Measurements from ENCODE around the gene FBN1. TPM values are rescaled to one million over a fixed set of nuclear protein-coding genes. Genes with fewer than 3 reads are reported as not detected.

The FBN1 gene
- total RNA-seq, 2 donors from 2014 or later = 5.5 to 5.9 TPM

DNA sequence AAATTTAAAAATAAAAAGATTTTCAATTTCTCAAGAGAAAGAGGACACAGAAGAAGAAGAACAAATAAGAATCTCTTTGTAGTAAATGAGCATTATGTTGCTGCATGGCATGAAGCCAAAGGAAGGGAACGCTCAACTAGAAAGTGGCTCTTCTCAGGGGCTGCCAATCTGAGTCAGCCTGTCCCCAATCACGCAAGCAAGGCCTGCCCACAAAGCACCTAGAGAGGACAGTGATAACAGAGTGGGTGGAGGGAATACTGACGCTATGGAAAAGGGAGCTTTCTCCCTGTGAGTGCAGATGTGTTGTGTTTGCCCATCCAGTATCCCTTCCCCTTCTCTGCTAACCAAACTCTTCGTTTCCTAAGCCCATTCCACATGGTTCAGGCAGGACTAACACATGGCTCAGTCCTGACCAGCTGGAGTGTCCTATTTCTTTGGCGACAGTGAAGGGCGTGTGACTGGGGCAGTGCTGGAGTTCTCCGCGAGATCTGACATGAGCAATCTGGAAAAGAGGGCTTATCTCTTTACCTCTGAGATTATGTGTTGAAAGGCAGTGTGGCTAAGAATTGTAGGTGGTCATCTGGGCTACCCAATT is 14.2 kb downstream of the FBN1 start:
- H3K27me3 Mint-ChIP-seq (ENCODE audit: insufficient read depth) = no peaks in the 10 kb centered on the region
- no peak overlapping the region for H3K4me3 Mint-ChIP-seq
- H3K4me3 ChIP-seq (ENCODE audit: low read length) = no peak overlapping the region
- TF ChIP-seq, protein P1, sequence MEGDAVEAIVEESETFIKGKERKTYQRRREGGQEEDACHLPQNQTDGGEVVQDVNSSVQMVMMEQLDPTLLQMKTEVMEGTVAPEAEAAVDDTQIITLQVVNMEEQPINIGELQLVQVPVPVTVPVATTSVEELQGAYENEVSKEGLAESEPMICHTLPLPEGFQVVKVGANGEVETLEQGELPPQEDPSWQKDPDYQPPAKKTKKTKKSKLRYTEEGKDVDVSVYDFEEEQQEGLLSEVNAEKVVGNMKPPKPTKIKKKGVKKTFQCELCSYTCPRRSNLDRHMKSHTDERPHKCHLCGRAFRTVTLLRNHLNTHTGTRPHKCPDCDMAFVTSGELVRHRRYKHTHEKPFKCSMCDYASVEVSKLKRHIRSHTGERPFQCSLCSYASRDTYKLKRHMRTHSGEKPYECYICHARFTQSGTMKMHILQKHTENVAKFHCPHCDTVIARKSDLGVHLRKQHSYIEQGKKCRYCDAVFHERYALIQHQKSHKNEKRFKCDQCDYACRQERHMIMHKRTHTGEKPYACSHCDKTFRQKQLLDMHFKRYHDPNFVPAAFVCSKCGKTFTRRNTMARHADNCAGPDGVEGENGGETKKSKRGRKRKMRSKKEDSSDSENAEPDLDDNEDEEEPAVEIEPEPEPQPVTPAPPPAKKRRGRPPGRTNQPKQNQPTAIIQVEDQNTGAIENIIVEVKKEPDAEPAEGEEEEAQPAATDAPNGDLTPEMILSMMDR (conservative IDR thresholded peaks at IDR 0.05) = no peak
- peak; percentile 53 for DNase-seq
- H3K27me3 ChIP-seq (ENCODE audit: control insufficient read depth, insufficient read depth, low read length, poor library complexity, severe bottlenecking) = no peaks in the 10 kb centered on the region
- no peaks in the 10 kb centered on the region for H3K4me1 ChIP-seq (ENCODE audit: control insufficient read depth, insufficient read depth, low read length)
- H3K9ac ChIP-seq (ENCODE audit: extremely low read depth, low read length, poor library complexity, severe bottlenecking) = no peak overlapping the region
- H3K9me3 Mint-ChIP-seq = no peaks in the 10 kb centered on the region
- H3K36me3 ChIP-seq (ENCODE audit: control insufficient read depth, insufficient read depth, low read length) = no peaks in the 10 kb centered on the region
- no peak overlapping the region for H3K27ac Mint-ChIP-seq
- 83 to 85% methylated on average over 3 to 8 of the region's 8 CpGs for WGBS, 2 experiments (ENCODE audit: insufficient coverage in 1 of 2, insufficient read length in 1 of 2)
- H3K27ac ChIP-seq (ENCODE audit: low read depth, low read length) = no peak overlapping the region
- no peaks in the 10 kb centered on the region for H3K36me3 Mint-ChIP-seq (ENCODE audit: low read depth)
- no peaks in the 10 kb centered on the region for H3K9me3 ChIP-seq (ENCODE audit: control insufficient read depth, low read length)
- peaks cover 5% of the 10 kb centered on the region for H3K4me1 Mint-ChIP-seq

DNA sequence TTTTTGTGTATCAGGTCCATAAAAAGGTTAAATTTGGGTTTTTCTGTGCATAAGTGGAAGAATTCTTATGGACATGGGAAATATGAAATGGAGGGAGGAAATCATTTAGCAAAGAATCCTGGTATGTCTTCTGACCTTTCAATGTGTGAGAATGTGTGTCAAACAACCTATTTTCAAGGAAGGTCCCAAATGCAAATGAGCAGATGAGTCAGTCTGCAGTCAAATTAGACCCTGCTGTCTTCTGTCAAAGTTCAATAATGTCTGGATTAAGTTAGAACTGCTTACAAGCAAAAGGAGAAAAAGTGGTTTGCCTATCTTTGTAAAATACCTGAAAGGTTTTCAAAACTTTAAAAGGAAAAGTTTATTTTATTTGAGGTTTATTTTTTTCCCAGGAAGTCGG is 15.3 kb downstream of the FBN1 start:
- WGBS, 2 experiments (ENCODE audit: insufficient coverage in 1 of 2, insufficient read length in 1 of 2) = 78% methylated on average over 1 of the region's 1 CpG; no CpG with 5 or more reads in 1 of the 2 experiments
- H3K36me3 ChIP-seq (ENCODE audit: control insufficient read depth, insufficient read depth, low read length) = no peaks in the 10 kb centered on the region

DNA sequence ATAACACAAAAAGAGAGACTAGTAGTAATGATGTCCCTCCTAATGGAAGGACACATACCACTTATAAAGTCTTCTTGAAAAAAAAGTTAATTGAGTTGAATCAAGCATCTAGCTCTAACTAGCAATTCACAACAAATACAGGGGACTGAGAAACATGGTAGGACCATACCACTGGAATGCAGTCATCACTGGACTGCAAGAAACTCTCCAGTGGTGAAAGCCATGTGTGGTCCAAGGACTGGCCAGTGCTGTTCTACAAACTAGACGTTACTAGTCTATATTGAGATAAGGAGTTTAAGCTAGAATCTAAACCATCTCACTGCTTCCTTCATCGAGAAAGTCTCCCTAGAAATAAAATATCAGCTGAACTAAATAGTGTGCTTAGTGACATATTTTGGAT is 16.7 kb downstream of the FBN1 start:
- 100% methylated on average over 1 to 2 of the region's 2 CpGs for WGBS, 2 experiments (ENCODE audit: insufficient coverage in 1 of 2, insufficient read length in 1 of 2)

More for the DNA sequence above, 15.3 kb downstream of the FBN1 start:
- no peaks in the 10 kb centered on the region for H3K4me1 ChIP-seq (ENCODE audit: control insufficient read depth, insufficient read depth, low read length)
- no peak overlapping the region for H3K27ac ChIP-seq (ENCODE audit: low read depth, low read length)
- peaks cover 5% of the 10 kb centered on the region for H3K4me1 Mint-ChIP-seq
- H3K9me3 ChIP-seq (ENCODE audit: control insufficient read depth, low read length) = no peaks in the 10 kb centered on the region
- no peaks in the 10 kb centered on the region for H3K9me3 Mint-ChIP-seq
- H3K4me3 ChIP-seq (ENCODE audit: low read length) = no peak overlapping the region
- no peaks in the 10 kb centered on the region for H3K36me3 Mint-ChIP-seq (ENCODE audit: low read depth)
- no peaks in the 10 kb centered on the region for H3K27me3 Mint-ChIP-seq (ENCODE audit: insufficient read depth)
- no peak for DNase-seq
- H3K27ac Mint-ChIP-seq = no peak overlapping the region
- TF ChIP-seq, protein P1 (conservative IDR thresholded peaks at IDR 0.05) = no peak
- no peak overlapping the region for H3K4me3 Mint-ChIP-seq
- no peaks in the 10 kb centered on the region for H3K27me3 ChIP-seq (ENCODE audit: control insufficient read depth, insufficient read depth, low read length, poor library complexity, severe bottlenecking)
- H3K9ac ChIP-seq (ENCODE audit: extremely low read depth, low read length, poor library complexity, severe bottlenecking) = no peak overlapping the region

More for the DNA sequence above, 16.7 kb downstream of the FBN1 start:
- Histone ChIP-seq H3K36me3 (ENCODE audit: control insufficient read depth, insufficient read depth, low read length) (no peaks in the 10 kb centered on the region), H3K27me3 (ENCODE audit: control insufficient read depth, insufficient read depth, low read length, poor library complexity, severe bottlenecking) (no peaks in the 10 kb centered on the region), H3K4me1 (ENCODE audit: control insufficient read depth, insufficient read depth, low read length) (no peaks in the 10 kb centered on the region), H3K9me3 (ENCODE audit: control insufficient read depth, low read length) (no peaks in the 10 kb centered on the region), H3K4me3 (ENCODE audit: low read length) (no peak overlapping the region), H3K27ac (ENCODE audit: low read depth, low read length) (no peak overlapping the region), H3K9ac (ENCODE audit: extremely low read depth, low read length, poor library complexity, severe bottlenecking) (no peak overlapping the region)
- no peaks in the 10 kb centered on the region for H3K36me3 Mint-ChIP-seq (ENCODE audit: low read depth)
- no peak for DNase-seq
- H3K27ac Mint-ChIP-seq = no peak overlapping the region
- peaks cover 5% of the 10 kb centered on the region for H3K4me1 Mint-ChIP-seq
- no peaks in the 10 kb centered on the region for H3K9me3 Mint-ChIP-seq
- no peaks in the 10 kb centered on the region for H3K27me3 Mint-ChIP-seq (ENCODE audit: insufficient read depth)
- TF ChIP-seq, protein P1 (conservative IDR thresholded peaks at IDR 0.05) = no peak
- H3K4me3 Mint-ChIP-seq = no peak overlapping the region
